GM18858 (cell line): ENCODE data around the gene IL24.
"Not testable (repeated sequence)": the region's sequence is repeated elsewhere in the genome, so short reads cannot be mapped to it uniquely, and the experiment has no call there.

Source experiments
- ATAC-seq: cut with Tn5 transposase; IDR thresholded peaks from one replicate; pipeline ENCODE4 v1.9.1; 2021; ENCODE audit not compliant: unreplicated experiment

The IL24 gene, protein sequence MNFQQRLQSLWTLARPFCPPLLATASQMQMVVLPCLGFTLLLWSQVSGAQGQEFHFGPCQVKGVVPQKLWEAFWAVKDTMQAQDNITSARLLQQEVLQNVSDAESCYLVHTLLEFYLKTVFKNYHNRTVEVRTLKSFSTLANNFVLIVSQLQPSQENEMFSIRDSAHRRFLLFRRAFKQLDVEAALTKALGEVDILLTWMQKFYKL

DNA sequence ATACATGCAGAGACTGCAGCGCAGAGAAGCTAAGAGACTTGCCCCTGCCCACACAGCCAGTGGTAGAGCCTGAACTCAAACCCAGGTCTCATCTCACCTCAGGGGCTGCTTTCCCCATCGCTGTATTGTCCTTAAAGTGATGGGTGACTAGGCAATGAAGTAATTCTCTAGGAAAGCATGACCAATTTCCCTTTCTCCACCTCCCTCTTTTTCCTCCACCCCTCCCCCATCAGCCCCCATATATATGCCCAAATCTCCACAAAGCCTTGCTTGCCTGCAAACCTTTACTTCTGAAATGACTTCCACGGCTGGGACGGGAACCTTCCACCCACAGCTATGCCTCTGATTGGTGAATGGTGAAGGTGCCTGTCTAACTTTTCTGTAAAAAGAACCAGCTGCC lies at the start of gene IL24:
Gene IL24, plus strand, starts transcription at position 269 of the 400 bp plus-strand sequence. CDS start 390 bp downstream, outside the sequence.
- ATAC-seq, result no peak

DNA sequence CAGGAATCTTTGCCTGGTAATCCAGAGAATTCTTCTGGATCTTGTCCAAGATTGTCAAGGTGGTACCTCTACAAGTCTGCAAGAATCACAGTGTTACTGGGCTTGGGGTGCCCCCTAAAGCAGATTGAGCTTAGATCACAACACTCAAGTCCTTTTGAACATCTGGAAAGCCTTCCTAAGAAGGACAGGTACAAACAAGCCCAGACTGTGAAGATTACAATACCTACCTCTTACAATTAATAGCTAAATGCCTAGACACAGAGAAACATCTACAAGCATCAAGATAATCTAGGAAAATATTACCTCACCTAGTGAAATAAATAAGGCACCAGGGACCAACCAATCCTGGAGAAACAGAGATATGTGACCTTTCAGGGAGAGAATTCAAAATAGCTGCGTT lies 49.3 kb upstream of the IL24 start:
- no peak for ATAC-seq

DNA sequence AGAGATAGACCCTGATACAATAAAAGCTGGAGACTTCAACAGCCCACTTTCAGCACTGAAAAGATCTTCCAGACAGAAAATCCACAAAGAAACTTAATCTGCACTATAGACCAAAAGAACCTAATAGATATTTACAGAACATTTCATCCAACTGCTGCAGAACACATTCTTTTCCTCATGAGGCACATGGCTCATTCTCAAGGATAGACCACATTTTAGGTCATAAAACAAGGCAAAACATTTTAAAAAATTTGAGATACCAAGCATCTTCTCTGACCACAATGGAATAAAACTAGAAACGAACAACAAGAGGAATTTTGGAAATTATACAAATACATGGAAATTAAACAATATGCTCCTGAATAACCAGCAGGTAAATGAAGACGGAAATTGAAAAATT lies 46.8 kb upstream of the IL24 start:
- ATAC-seq, result no peak

- ATAC-seq, result no peak
These were observed 45.8 kb upstream of the IL24 start for GRCh38 chr1:206851341-206852010.

DNA sequence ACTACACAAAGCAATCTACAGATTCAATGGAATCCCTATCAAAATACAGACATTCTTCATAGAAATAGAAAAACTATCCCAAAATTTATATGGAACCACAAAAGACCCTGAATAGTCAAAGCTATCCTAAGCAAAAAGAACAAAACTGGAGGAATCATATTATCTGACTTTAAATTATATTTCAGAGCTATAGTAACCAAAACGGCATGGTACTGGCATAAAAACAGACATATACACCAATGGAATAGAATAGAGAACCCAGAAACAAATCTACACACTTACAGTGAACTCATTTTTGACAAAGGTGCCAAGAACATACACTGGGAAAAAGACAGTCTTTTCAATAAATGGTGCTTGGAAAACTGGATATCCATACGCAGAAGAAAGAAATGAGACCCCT lies 44.6 kb upstream of the IL24 start:
- ATAC-seq, result not testable (repeated sequence)

DNA sequence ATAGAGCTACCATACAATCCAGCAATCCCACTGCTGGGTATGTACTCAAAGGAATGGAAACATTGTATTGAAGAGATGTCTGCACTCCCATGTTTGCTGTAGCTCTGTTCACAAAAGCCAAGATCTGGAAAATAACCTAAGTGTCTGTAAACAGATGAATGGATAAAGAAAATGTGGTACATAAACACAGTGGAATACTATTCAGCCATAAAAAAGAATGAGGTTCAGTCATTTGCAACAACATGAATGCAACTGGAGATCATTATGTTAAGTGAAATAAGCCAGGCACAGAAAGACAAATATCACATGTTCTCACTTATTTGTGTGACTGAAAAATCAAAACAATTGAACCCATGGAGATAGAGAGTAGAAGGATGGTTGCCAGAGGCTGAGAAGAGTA lies 43.5 kb upstream of the IL24 start:
- ATAC-seq, result not testable (repeated sequence)

- no peak for ATAC-seq
These were observed 42.7 kb upstream of the IL24 start for GRCh38 chr1:206854401-206855129.

DNA sequence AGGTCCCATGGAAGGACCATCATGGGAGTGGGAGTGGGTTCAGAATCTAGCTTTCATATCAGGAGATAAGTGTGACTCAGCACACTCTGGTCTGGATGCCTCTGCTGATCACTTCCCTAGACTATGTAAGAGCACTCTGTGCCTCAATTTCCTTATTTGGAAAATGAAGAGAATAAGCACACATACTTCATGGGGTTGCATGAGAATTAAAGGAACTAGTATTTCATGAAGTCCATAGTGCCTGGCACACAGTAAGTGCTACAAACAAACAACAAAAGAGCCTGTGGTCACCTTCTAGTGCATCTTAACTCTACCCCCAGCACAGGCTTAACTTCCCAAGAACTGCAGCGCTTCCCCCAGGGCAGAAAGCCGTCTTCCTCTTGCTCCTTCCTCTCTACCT lies 41.4 kb upstream of the IL24 start:
- ATAC-seq, result no peak

GRCh38 chr1:206856674-206857464 lies 40.4 kb upstream of the IL24 start:
- no peak for ATAC-seq

- no peak for ATAC-seq
These were observed 38.1 kb upstream of the IL24 start for GRCh38 chr1:206859082-206859521.

- no peak for ATAC-seq
These were observed 37.1 kb upstream of the IL24 start for GRCh38 chr1:206860165-206860564.

DNA sequence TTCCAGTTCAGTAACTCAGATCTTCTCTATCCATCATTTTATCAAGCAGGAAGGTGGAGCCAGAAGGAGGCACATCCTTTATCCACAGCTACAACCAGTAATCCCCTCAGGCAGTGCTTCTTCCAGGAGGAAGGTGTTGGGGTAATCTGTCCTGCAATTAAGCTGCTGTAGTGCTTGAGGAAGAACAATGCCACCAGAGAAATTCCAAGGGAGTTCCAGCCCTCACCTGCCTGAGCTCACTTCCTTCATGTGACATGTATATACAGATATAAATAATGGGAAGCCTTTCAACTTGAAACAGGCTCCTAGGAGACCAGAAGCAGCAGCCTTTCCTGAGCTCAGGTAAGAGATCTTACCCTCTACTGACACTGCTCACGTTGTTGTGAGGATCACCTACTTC lies 34.0 kb upstream of the IL24 start:
- ATAC-seq, result no peak

GRCh38 chr1:206864939-206865671 lies 32.1 kb upstream of the IL24 start, which contains the start of gene IL20:
IL20 (plus strand) TSS chr1:206865623; CDS start chr1:206865853, 230 bp downstream.
- ATAC-seq, result no peak

DNA sequence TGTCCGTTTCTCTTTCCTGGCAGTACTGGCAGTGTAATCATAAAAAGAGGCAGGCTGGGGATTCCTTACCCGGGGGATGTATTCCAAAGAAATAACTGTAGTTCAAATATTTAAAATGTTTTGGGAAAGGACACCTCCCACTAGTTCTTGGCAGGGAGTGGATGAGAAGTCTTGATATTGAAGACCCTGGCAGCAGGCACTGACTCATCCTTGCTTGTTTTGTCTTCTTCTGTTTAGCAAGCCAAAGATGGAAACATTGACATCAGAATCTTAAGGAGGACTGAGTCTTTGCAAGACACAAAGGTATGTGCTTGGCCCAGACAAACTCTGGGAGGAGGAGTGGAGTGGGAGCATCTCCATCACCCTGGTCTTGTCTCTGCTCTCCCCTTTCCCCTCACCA lies 31.2 kb upstream of the IL24 start:
- no peak for ATAC-seq

- ATAC-seq, result no peak
These were observed 30.0 kb upstream of the IL24 start for GRCh38 chr1:206867239-206867638.

DNA sequence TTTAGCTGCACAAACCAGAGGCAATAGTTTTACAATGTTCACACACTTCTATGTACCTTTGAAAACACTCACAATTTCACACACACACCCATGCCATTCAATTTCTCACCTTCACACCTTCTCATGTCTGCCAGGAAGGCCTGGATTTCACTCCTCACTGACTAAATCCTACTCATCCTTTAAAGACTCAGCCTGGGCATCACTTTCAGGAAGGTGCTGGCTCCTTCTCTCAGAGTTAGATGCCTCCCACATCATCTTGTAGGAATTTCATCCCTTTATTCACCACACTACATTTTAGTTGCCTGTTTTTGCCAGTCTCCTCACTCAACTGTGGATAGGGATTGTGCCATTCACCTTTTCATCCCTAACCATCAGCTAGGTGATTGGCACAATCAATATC lies 29.5 kb upstream of the IL24 start:
- ATAC-seq, result no peak

- ATAC-seq, result no peak
These were observed 29.0 kb upstream of the IL24 start for GRCh38 chr1:206868264-206868663.

DNA sequence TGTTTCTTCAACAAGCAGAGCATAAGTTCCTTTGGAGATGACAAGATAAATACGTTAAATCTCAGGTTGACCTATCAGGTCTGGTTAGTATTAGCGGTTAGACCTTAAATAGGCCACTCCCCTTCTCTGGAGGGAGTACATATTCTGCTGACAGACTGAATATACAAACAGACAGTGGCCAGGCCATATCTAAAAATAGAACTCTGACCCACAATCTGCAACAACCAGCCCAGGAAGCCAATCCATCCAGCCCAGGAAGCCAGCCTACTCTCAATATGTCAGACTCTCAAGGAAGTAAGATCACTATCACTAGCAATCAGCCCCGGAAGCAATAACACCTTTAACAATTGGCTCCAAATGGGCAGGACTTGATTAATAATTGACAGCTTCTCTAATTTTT lies 25.1 kb upstream of the IL24 start:
- no peak for ATAC-seq

DNA sequence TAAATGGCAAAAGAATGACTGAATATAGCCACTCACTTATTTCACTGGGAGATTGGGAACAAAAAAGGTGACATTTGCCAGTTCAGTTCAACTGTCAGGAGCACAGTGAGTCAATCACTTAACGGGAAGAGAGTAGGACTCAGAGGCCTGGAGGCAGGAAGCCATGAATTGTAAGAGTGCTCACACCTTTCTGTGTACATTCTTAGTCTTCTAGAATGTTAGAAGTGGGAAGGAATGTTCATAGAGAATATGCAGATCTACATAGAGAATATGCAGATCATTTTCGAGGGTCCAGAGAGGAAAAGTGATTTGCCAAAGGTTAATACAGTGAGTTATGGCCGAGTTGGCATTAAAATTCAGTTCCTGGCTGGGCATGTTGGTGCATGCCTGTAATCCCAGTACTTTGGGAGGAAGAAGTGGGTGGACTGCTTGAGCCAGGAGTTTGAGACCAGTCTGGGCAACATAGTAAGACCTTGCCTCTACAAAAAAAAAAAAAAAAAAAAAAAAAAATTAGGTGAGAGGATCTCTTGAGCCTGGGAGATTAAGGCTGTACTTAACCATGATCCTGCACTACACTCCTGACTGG lies 23.5 kb upstream of the IL24 start:
- ATAC-seq, result no peak

DNA sequence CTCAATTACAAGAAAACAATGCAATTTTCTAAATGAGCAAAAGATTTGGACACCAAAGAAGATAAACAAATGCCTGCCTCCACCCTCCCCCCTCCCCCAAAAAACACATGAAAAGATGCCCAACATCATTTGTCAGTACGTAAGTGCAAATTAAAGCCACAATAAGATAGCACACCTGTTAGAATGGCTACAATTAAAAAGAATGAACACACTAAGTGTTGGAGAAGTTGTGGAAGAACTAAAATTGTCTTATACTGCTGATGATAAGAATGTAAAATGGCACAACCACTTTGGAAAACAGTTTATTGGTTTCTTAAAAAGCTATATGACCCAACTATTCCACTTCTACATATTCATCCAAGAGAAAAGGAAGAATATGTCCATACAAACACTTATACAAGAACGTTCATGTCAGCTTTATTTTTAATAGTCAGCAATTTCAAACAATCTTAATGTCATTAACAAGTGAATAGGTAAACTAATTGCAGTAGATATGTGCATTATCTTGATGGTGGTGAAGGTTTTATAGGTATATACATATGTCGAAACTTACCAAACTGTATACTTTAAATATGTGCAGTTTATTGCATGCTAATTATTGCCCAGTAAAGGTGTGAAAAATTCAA lies 21.4 kb upstream of the IL24 start:
- no peak for ATAC-seq
